ENCODE measurements around the gene GALR3.

The GALR3 gene

DNA sequence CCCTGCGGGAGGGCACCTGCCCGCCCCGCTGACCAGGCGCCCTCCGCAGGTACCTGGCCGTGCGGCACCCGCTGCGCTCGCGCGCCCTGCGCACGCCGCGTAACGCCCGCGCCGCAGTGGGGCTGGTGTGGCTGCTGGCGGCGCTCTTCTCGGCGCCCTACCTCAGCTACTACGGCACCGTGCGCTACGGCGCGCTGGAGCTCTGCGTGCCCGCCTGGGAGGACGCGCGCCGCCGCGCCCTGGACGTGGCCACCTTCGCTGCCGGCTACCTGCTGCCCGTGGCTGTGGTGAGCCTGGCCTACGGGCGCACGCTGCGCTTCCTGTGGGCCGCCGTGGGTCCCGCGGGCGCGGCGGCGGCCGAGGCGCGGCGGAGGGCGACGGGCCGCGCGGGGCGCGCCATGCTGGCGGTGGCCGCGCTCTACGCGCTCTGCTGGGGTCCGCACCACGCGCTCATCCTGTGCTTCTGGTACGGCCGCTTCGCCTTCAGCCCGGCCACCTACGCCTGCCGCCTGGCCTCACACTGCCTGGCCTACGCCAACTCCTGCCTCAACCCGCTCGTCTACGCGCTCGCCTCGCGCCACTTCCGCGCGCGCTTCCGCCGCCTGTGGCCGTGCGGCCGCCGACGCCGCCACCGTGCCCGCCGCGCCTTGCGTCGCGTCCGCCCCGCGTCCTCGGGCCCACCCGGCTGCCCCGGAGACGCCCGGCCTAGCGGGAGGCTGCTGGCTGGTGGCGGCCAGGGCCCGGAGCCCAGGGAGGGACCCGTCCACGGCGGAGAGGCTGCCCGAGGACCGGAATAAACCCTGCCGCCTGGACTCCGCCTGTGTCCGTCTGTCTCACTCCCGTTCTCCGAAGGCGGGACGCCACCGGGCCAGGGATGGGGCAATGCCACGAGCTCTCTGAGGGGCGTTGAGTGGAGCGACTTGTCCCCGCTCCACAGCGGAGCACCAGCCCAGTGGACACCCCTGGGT lies 1.8 kb downstream of the GALR3 start:
- DNase-seq: no peak

DNA sequence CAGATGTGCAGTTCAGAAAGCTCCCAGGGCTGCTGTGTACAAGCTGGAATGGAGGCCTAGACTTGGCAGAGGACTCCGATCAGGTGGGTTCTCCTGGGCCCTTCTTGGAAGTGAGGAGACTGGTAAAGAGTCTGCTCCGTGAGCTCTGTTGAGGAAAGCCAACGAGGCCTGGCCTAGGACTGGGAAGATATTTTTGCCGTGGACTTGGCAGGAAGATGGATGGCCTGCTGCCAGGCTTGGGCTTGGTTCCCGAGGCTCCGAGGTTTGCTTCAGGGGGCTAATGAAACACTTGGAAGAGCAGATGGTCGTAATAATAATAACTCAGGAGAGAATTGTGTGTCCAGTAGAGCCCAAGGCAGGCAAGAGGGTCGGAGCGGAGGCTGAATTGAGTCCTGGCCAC lies 3.9 kb downstream of the GALR3 start:
- no peak for DNase-seq

DNA sequence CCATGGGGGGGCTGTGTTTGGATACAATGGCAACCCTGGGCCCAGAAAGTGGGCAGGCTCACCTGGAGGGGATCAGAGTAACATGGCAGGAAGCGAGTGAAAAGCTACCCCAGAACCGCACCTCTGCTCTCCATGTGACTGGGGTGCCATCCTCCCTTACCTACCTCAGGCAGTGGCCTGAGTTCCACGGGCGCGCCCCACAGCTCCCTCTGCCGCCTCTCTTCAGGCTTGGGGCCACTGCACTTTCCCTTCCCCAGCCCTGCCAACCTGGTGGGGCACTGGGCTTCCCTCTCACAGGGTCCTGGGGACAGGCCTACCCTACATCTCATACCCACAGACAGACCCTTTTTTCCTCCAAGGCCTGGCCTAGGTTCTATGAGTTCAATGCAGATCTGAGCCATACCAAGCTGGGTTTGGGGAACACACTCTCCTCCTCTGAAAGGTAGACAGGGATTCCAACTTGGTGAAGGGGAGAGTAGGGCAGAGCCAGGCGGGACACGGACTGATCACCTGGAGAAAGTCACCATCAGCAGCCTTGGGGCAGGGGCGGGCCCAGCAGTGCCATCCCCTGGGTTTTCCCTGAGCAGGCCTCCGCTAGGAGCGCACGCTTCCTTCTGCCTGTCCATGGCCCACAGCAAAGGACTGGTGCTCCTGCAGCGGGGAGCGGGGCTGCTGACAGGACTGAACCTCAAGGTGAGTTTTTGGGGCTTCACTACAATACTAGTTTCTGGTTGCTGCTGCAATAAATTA lies 7.1 kb downstream of the GALR3 start:
- DNase-seq: no peak

DNA sequence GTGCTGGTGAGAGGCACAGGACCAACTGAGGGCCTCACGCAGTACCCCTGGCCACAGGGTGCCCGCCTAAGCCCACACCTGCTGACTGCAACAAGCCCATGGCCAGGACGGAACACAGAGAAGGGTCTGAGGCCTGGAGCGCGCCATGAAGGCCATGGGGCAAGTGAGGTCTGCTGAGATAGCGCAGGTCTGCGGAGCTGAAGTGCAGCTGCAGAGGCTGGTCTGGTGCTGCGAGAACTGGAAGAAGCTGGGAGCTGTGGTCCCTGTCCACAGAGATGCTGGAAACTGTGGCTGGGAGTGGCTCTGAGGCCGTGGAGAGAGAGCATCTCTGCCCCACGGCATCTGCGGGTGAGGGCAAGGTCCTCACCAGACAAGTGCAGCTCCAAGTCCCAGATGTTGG lies 8.3 kb downstream of the GALR3 start:
- no peak for DNase-seq

DNA sequence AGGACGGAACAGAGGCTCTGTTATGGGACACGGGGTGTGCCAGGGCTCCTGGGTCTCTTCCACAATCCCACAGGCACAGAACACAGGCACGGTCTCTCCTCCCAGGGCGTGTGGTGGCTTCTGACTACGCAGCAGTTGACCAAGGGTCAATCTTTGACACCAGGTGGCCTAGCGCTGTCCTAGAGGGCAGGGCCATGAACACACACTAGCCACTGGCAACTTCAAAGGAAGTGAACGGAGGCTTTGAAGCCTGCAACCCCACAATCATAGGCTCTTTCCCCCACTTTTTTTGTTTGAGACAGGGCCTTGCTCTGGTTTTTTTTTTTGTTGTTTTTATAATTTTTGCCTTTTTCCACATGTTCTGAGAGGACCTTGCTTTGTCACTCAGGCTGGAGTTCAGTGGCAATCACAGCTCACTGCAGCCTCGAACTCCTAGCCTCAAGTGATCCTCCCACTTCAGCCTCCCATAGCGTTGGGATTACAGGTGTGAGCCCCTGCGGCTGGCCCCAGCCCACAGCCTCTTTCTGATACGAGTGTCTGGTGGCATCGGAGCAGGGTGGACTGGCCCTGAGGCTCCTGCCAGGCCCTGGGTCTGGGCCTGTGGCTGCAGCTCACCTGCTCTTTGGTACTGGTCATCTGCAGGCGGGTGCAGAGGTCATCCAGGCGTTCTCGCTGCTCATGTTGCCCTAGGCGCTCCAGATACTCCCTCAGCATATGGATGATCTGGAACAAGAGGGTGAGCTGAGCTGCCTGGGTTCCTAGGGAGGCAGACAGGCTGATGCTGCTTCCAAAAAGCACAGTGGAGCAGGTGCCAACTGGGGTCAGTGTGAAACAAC lies 9.1 kb downstream of the GALR3 start:
- no peak for DNase-seq

DNA sequence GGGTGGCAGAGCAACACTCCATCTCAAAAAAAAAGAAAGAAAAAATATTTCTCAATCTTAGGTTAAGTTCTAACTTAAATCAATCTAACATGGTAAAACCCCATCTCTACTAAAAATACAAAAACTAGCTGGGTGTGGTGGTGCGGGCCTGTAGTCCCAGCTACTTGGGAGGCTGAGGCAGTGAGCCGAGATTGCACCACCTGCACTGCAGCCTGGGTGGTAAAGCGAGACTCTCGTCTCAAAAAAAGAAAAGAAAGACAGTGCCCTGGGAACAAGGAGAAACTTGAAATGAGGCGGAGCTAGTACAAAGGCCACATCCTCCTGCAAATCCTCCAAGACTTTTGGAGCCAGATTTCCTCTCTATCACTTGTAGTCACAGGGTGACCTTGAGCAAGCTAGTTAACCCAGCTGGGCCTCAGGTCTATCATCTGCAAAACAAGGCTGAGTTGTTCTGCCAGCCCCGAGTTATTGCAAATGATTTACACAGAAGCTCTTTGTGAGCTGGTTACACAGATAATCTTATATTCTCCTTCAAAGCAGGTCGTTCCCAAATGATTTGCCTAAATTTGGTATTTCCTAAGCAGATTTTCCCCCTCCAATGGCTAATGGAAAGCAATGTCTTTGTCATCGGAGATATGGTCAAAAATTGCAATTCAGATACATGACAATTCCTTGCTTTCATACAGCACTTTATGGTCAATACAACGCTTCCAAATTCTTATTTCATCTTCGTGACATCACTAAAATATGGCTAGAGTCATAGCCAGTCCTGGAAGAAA lies 19.0 kb downstream of the GALR3 start:
- no peak for DNase-seq

DNA sequence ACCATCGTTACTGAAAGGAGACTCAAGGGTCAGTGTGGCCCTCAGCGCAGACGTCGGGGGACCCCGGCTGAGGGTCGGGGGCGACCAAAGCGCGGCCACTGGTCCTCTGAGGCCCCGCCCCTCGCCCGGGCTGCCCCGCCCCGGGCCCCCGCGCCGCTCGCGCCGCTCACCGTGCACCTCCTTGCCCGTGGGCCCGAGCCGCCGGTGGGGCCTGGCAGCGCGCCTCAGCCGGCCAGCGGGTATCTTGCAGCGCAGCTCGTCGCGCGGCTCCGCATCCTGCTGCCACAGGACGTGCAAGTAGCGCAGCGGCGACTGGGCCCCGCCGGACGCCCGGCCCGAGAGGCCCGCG lies 20.5 kb downstream of the GALR3 start:
- DNase-seq: no peak

DNA sequence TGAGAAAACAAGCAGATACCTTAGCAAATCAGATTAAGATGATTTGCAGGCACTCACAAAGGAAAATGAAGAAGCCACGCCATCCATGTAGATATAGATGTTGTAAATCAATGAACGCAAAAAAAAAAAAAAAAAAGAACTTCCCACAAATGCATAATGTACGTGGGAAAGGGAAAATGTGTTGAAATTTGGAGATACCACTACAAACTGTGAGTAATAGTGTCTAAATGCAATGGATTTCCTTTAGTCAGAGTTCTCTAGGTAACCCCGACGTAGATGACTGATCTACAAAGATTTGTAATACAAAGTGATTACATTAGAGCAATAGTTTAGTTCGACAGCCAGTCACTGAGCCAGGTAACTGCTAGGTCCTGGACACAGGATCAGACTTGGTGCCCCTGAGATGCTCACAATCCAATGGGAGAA lies 21.7 kb downstream of the GALR3 start:
- DNase-seq: no peak

DNA sequence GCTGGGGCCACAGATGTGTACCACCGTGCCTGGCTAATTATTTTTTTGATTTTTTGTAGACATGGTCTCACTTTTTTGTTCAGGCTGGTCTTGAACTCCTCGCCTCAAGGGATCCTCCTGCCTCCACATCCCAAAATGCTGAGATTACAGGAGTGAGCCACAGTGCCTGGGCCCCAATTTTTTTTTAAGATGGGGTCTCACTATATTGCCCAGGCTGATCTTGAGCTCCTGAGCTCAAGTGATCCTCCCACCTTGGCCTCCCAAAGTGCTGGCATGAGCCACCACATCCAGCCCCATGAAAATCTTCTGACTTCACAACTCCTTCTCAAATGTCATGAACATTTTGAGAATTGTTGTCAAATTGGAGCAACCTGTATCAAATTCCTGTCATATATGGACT lies 23.3 kb downstream of the GALR3 start:
- DNase-seq: no peak

DNA sequence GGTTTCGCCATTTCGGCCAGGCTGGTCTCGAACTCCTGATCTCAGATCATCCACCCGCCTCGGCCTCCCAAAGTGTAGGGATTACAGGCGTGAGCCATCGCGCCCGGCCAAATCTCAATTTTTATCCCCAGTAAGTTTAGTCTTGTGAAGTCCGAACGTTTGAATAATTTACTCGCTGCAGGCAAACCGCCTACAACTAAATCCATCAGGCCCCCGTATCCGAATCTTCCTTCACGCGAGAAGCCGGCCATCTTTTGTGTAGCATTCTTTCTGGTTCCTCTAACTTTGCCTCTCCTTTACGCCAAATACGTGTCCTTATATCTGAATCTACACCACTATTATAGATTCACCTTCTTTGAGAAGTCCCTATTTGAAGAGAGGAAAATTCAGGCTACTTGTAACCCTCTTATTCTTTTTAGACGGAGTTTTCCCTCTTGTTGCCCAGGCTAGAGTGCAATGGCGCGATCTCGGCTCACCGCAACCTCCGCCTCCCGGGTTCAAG lies 25.5 kb downstream of the GALR3 start:
- DNase-seq: peak; percentile 24

DNA sequence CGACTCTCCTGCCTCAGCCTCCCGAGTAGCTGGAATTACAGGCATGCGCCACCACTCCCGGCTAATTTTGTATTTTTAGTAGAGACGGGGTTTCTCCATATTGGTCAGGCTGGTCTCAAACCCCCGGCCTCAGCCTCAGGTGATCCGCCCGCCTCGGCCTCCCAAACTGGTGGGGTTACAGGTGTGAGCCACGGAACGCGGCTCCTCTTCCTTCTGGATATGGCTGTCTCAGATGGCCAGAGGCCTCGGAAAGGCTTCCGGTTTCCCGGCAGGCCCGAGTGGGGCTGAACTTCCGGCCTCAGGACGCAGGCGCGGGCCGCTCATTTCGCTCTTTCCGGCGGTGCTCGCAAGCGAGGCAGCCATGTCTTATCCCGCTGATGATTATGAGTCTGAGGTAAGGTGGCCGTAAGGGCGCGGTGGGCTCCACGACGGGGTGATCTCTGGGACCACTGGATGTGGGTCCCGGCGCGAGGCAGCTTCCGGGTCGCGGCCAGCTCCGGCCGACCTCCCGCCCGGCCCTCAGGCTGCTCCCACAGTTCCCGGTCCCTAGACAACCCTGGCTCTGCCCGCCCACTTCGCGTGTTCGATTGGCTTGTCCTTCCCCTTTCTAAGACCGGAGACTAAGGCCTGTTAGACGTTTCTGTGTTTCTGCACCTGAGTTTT lies 26.0 kb downstream of the GALR3 start, which contains the start of gene EIF3L:
EIF3L (plus strand) TSS at position 331 of the 663 bp plus-strand sequence; CDS start at position 362, 31 bp downstream.
- peak; percentile 81 for DNase-seq

DNA sequence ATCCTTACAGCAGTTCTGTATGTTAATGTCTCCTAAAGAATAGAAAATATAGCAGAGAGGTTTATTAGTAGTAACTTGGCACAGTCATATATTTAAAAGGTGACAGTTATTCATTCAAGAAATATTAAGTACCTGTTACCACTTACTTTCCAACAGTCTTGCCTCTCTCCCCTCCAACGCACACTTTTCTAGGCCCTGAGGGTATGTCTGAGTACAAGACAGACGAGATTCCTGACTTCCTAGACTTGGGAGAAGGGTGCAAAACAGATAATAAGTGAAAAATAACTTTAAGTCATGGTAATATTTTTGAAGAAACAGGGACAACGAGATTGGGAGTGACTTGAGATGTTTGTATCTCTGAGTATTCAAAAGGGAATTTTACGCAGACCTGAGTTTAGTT lies 27.6 kb downstream of the GALR3 start:
- DNase-seq: no peak

DNA sequence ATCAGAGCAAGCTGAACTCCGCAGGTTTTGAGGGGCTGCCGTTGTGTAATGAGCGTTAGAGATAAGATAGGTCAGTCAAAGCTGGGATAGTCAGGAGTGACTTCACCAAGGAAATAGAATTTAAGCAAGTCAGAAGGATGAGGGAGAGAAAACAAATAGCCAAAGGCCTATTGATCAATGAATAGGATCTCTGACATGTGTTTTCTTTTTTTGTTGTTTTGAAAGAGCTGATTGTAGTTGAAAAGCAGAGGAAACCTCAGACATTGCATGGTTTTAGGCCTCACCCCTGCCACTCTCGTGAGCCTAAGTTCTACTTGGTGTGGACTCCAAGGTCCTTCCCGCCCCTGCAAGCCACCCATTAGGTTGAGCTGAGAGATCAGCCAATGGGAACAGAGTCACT lies 29.2 kb downstream of the GALR3 start:
- DNase-seq: no peak

DNA sequence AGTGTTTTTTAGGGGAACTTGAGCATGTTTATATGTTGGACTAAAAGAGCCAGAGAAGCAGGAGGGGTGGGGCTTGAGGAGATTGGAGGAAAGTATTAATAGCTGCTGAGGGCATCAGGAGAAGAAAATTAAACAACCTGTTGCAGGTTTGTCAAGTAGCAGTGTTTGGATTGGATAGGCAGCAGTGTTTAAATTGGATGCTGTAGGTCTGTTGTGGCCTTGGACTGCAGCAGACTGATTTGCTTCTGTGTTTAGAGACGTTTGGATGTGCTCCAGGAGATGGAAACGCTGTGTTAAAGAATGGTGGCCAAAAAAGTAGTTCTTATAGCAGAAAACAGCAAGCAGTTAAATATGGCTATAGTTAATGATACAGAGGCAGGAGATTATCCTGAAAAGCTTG lies 31.8 kb downstream of the GALR3 start:
- no peak for DNase-seq

DNA sequence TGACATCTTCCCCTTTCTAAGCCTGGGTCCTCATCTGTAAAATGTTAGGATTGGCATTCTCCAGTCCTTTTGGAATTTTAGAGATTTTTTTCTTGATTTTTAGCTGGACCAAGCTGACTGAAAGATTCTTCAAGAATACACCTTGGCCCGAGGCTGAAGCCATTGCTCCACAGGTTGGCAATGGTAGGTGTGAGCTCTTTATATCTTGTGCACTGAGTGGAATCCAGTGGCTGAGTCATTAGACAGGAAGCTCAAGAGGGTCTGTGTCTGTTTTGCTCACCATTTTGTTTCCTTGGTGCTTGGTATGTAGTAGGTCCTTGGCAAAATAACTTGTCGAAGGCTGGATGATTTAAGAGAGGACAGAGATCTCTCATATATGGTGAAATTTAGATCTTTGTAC lies 32.3 kb downstream of the GALR3 start:
- no peak for DNase-seq

DNA sequence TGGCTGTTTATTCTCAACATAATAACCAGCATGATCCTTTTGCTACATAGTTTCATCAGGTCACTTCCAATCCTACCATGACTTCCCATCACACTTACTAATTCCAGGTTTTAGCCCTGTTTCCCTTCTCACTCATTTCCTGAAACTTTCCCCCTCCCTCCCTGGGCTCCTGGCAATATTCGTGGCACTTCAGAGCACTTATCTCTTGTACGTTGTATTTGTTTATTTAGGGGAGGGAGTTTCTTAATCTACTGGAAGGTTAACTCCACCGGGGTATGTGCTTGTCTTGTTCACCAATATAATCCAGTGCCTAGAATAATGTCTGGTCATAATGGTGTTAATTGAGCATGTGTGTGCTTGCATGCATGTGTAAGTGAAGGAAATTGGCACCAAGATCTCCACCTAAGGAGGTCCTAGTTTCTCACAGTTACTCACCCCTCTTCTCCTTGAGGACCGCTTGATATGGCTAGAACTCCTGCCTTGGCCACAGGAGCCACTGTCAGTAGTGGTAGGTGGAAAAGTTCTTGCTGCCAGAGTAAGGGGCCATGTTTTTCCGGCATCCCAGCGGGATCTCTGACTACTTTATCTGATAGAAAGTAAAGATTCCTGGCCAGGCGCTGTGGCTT lies 37.7 kb downstream of the GALR3 start:
- no peak for DNase-seq

DNA sequence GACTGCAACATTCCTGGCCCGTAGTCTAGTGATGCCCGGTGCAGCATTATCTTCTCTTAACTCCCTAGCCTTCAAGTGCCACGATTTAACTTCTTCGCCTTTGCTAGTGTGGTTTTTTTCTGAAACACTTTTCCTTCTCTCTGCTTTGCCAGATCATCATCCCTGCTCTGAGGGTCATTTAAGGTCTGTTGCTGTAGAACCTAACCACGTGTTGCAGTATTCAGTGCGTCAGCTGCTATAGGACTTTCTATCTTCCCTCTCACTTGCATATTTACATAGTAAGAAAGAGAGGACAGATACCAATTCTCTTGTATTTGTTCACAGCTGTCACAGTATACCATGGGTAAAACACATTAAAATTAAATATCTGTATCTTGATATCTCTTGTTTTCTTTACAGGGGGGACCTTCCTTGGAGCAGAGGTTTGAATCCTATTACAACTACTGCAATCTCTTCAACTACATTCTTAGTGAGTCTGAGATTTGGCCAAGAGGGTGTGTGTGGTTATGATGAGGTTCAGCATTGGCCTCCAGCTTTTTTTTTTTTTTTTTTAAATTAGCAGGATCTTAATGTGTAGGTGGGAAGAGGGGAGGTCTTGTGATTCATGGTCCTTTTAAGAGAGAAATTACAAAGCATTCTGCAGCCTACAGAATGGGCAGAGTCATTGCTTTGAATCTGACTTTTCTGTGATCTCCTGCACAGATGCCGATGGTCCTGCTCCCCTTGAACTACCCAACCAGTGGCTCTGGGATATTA lies 39.6 kb downstream of the GALR3 start:
- DNase-seq: no peak

DNA sequence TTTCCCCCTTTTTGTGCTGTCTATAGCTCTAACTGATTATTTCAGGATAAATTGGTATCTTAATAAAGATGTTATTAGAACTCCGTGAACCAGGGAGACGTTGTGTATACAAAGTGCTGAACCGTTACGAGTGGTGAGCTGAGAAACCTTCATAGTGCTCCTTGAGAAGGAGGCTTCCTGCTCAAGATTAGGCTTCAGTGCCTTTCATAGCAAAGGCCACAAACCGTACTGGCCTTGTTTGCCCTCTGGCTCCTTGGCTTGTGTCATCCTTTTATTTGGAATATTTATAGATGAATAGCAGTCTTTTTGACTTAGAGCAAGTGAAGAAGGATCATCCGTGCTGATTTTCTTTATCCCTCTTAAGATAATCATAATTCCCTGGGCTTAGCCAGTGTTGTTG lies 42.3 kb downstream of the GALR3 start:
- DNase-seq: no peak

DNA sequence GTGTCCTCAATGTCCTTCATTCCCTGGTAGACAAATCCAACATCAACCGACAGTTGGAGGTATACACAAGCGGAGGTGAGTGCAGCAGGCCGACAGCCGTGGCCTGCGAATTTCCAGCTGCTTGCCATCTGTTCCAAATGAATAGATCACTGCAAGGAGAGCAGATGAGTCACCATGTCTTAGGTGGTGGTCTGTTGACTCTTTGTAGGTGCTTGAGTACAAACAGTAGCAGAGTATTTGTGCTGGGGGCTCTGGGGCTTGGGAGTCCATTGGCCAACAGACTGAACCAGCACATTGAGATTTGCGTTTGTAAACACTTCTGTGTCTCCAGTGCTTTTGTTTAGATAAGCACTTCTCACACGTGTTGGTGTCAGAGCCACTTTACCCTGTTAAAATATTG lies 47.1 kb downstream of the GALR3 start:
- DNase-seq: peak; percentile 28
